HG03469 (cell line): ENCODE measurements around the gene PRKN.

Experiments
- ATAC-seq: cut with Tn5 transposase; IDR thresholded peaks from one replicate; pipeline ENCODE4 v1.9.1; 2021; ENCODE audit warnings: mild to moderate bottlenecking, moderate library complexity, moderate number of reproducible peaks; ENCODE audit not compliant: unreplicated experiment

Gene PRKN

GRCh38 chr6:161647234-161647633, 1080.3 kb downstream of the PRKN start:
- no peak for ATAC-seq

GRCh38 chr6:161644521-161644920, 1083.0 kb downstream of the PRKN start:
- ATAC-seq: no peak

- no peak for ATAC-seq
Observed at GRCh38 chr6:161641175-161641574, 1086.4 kb downstream of the PRKN start.

GRCh38 chr6:161639772-161640171, 1087.8 kb downstream of the PRKN start:
- ATAC-seq: no peak

GRCh38 chr6:161637658-161638057, 1089.9 kb downstream of the PRKN start:
- ATAC-seq: no peak

GRCh38 chr6:161636882-161637430, 1090.6 kb downstream of the PRKN start:
- ATAC-seq: no peak

- no peak for ATAC-seq
Observed at GRCh38 chr6:161635975-161636374, 1091.6 kb downstream of the PRKN start.

GRCh38 chr6:161634916-161635315, 1092.7 kb downstream of the PRKN start:
- ATAC-seq: no peak

GRCh38 chr6:161631676-161632194, 1095.8 kb downstream of the PRKN start:
- ATAC-seq: no peak

- no peak for ATAC-seq
Observed at GRCh38 chr6:161630674-161631073, 1096.9 kb downstream of the PRKN start.

- ATAC-seq: no peak
Observed at GRCh38 chr6:161626132-161626676, 1101.4 kb downstream of the PRKN start.

GRCh38 chr6:161624111-161624510, 1103.5 kb downstream of the PRKN start:
- no peak for ATAC-seq

GRCh38 chr6:161622779-161623178, 1104.8 kb downstream of the PRKN start:
- ATAC-seq: no peak

GRCh38 chr6:161618831-161619454, 1108.6 kb downstream of the PRKN start:
- ATAC-seq: no peak

- no peak for ATAC-seq
Observed at GRCh38 chr6:161613711-161614110, 1113.9 kb downstream of the PRKN start.

GRCh38 chr6:161608771-161609170, 1118.8 kb downstream of the PRKN start:
- ATAC-seq: no peak

GRCh38 chr6:161607696-161608297, 1119.8 kb downstream of the PRKN start:
- ATAC-seq: no peak

- ATAC-seq: no peak
Observed at GRCh38 chr6:161602359-161602758, 1125.2 kb downstream of the PRKN start.

GRCh38 chr6:161598896-161599295, 1128.7 kb downstream of the PRKN start:
- no peak for ATAC-seq

GRCh38 chr6:161596807-161597520, 1130.6 kb downstream of the PRKN start:
- no peak for ATAC-seq

- ATAC-seq: no peak
Observed at GRCh38 chr6:161594412-161594811, 1133.2 kb downstream of the PRKN start.
